Glutamatergic neuron (in vitro differentiated cells): ENCODE results near the gene ARHGAP4. TPM values are rescaled to one million over a fixed set of nuclear protein-coding genes. Genes with fewer than 3 reads are reported as not detected.

ENCODE experiments used
- DNase-seq: peaks from one replicate; pipeline ENCODE4 v3.0.0; 2022
- H3K27ac Mint-ChIP-seq: one replicate; pipeline ENCODE4 v1.8.0; 2020; ENCODE audit warnings: mild to moderate bottlenecking, mixed read lengths, inconsistent platforms; ENCODE audit not compliant: unreplicated experiment
- H3K27me3 Mint-ChIP-seq: one replicate; pipeline ENCODE4 v1.8.0; 2020; ENCODE audit warnings: mild to moderate bottlenecking, moderate library complexity, mixed read lengths, inconsistent platforms; ENCODE audit not compliant: unreplicated experiment
- H3K36me3 Mint-ChIP-seq: one replicate; pipeline ENCODE4 v1.8.0; 2020; ENCODE audit warnings: mild to moderate bottlenecking, mixed read lengths, inconsistent platforms; ENCODE audit not compliant: unreplicated experiment
- H3K4me1 Mint-ChIP-seq: one replicate; pipeline ENCODE4 v1.8.0; 2020; ENCODE audit warnings: mild to moderate bottlenecking, low read depth, mixed read lengths, inconsistent platforms; ENCODE audit not compliant: unreplicated experiment
- H3K4me3 Mint-ChIP-seq: one replicate; pipeline ENCODE4 v1.8.0; 2020; ENCODE audit warnings: mild to moderate bottlenecking, mixed read lengths, inconsistent platforms; ENCODE audit not compliant: unreplicated experiment
- H3K9me3 Mint-ChIP-seq: one replicate; pipeline ENCODE4 v1.8.0; 2020; ENCODE audit warnings: mild to moderate bottlenecking, moderate library complexity, mixed read lengths, inconsistent platforms; ENCODE audit not compliant: unreplicated experiment
- total RNA-seq: library from RNA; stranded (reverse); fragmentation: NEBNext Ultra II Directional; extraction: Animal tissue kit (Norgen Biotek cat#: 25700); gene quantifications from one replicate; pipeline ENCODE4 v1.2.1, GENCODE V29; 2021; ENCODE audit not compliant: unreplicated experiment
- TF ChIP-seq, protein P1 (sequence below): fragments of 200-600 bp; sonication (generic); IDR thresholded peaks from one replicate; pipeline ENCODE4 v1.5.0; 2021; ENCODE audit not compliant: partially characterized antibody, unreplicated experiment

ARHGAP4 gene
- total RNA-seq, 1 donor from 2014 or later: 33.5 TPM

GRCh38 chrX:153945956-153946943 lies 20.2 kb upstream of the ARHGAP4 start:
- DNase-seq: no peak
- no peak overlapping the region for H3K27ac Mint-ChIP-seq
- peaks cover 3% of the 10 kb centered on the region for H3K27me3 Mint-ChIP-seq
- no peak overlapping the region for H3K4me3 Mint-ChIP-seq
- peaks cover 2% of the 10 kb centered on the region for H3K9me3 Mint-ChIP-seq
- TF ChIP-seq, protein P1, sequence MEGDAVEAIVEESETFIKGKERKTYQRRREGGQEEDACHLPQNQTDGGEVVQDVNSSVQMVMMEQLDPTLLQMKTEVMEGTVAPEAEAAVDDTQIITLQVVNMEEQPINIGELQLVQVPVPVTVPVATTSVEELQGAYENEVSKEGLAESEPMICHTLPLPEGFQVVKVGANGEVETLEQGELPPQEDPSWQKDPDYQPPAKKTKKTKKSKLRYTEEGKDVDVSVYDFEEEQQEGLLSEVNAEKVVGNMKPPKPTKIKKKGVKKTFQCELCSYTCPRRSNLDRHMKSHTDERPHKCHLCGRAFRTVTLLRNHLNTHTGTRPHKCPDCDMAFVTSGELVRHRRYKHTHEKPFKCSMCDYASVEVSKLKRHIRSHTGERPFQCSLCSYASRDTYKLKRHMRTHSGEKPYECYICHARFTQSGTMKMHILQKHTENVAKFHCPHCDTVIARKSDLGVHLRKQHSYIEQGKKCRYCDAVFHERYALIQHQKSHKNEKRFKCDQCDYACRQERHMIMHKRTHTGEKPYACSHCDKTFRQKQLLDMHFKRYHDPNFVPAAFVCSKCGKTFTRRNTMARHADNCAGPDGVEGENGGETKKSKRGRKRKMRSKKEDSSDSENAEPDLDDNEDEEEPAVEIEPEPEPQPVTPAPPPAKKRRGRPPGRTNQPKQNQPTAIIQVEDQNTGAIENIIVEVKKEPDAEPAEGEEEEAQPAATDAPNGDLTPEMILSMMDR: no peak
- H3K36me3 Mint-ChIP-seq: no peaks in the 10 kb centered on the region
- peaks cover 3% of the 10 kb centered on the region for H3K4me1 Mint-ChIP-seq

DNA sequence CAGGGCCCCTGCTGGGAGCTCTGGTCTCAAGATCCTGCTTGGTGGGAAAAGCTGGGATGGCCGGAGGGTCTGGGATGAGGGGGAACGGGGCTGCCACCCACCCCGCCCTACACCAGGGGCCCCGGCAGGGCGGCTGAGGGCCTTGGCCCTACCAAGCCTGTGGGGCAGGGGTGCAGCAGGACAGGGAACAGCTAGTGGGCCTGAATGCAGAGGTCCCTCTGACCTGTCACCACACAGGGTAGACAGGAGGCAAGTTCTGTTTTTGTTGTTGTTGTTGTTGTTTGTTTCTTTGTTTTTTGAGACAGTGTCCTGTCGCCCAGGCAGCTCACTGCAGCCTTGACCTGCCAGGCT lies 18.7 kb upstream of the ARHGAP4 start:
- Mint-ChIP-seq H3K27ac (no peak overlapping the region), H3K9me3 (peaks cover 2% of the 10 kb centered on the region), H3K4me3 (no peak overlapping the region), H3K36me3 (no peaks in the 10 kb centered on the region), H3K4me1 (peaks cover 3% of the 10 kb centered on the region), H3K27me3 (peaks cover 3% of the 10 kb centered on the region)
- no peak for DNase-seq
- TF ChIP-seq, protein P1: no peak

DNA sequence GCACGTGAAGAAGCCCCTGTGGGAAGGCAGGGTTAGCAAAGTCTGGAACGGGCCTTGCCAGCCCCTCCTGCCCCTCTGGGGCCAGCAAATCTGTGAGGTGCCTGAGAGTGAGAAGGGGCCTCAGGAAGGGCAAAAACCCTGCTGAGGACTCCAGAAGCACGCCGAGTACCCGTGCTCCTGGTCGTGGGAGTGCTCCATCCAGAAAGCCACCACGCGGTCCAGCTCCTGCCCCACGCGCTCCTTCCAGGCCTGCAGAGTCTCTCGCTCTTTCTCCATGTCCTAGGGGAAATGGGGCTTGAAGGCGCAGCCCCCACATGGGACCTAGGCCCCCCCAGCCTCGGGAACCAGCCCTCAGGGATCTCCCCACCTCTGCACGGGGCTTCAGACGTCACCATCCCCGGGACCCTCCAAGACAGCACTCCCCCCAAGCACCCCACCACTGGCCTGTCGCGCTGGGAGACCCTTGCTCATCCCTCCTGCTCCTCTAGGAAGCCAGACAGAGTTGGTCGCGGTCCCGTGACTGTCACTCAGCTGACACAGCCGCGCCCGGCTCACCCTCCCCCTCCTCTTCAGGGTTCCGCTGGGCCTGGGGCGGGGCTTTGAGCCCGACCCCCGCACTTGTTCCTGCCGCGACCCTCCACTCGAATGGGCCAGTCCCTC lies 18.2 kb upstream of the ARHGAP4 start, which contains the start of gene RENBP:
RENBP (minus strand) TSS at position 504 of the 660 bp plus-strand sequence; CDS start at position 471, 33 bp downstream.
- H3K27me3 Mint-ChIP-seq: peaks cover 3% of the 10 kb centered on the region
- peak; percentile 64 for DNase-seq
- H3K36me3 Mint-ChIP-seq: no peaks in the 10 kb centered on the region
- peaks cover 3% of the 10 kb centered on the region for H3K4me1 Mint-ChIP-seq
- H3K4me3 Mint-ChIP-seq: peak within 1 kb of the TSS; percentile 79
- TF ChIP-seq, protein P1: no peak
- H3K27ac Mint-ChIP-seq: no peak within 1 kb of the TSS
- H3K9me3 Mint-ChIP-seq: peaks cover 2% of the 10 kb centered on the region

GRCh38 chrX:153941336-153942252 lies 15.5 kb upstream of the ARHGAP4 start:
- H3K27me3 Mint-ChIP-seq: no peaks in the 10 kb centered on the region
- H3K4me1 Mint-ChIP-seq: no peaks in the 10 kb centered on the region
- no peaks in the 10 kb centered on the region for H3K36me3 Mint-ChIP-seq
- no peak overlapping the region for H3K4me3 Mint-ChIP-seq
- TF ChIP-seq, protein P1: no peak
- H3K27ac Mint-ChIP-seq: no peak overlapping the region
- no peaks in the 10 kb centered on the region for H3K9me3 Mint-ChIP-seq
- DNase-seq: no peak
